Adipose tissue (tissue), 3 donors: ENCODE measurements around the gene LRIT2. TPM values are rescaled to one million over a fixed set of nuclear protein-coding genes. Genes with fewer than 3 reads are reported as not detected.
"Not testable (repeated sequence)": the region's sequence is repeated elsewhere in the genome, so short reads cannot be mapped to it uniquely, and the experiment has no call there.

Experiments
- H3K27ac ChIP-seq: one replicate; pipeline ENCODE4 v1.5.1; 2013; ENCODE audit warnings: low read depth, low read length
- WGBS, 3 donors: extraction: QIAGEN DNeasy Blood & Tissue Kit; methylation state at CpG; one replicate each; pipeline ENCODE4 v1.1.7; 2013; 5-methylcytosine and 5-hydroxymethylcytosine counted together
- polyA plus RNA-seq, 3 donors: library from polyadenylated mRNA; stranded (reverse); fragments of 200-250 nt; gene quantifications; one replicate each; pipeline ENCODE4 v1.2.3, GENCODE V29; 2013
- donor health status: healthy with polysubstance abuse.
- donor health status: Bipolar disorder and iron deficiency.
- donor health status: healthy.

The LRIT2 gene
- polyA plus RNA-seq, 3 donors = not detected

GRCh38 chr10:84173501-84173929 lies 51.8 kb downstream of the LRIT2 start, which contains the start of gene GPR15LG:
Gene GPR15LG, plus strand, starts transcription at chr10:84173801. Its CDS starts 51 bp downstream, at chr10:84173852.
- WGBS, 3 donors = 63 to 72% (median 68%) methylated on average over 2 of the region's 2 CpGs
- no peak within 1 kb of the TSS for H3K27ac ChIP-seq

- 81 to 90% (median 89%) methylated on average over 9 of the region's 9 CpGs for WGBS, 3 donors
- H3K27ac ChIP-seq = no peak overlapping the region
Measured at GRCh38 chr10:84172467-84173356, 52.6 kb downstream of the LRIT2 start.

- not testable (repeated sequence) for H3K27ac ChIP-seq
- 78 to 89% (median 82%) methylated on average over 18 to 20 of the region's 21 CpGs for WGBS, 3 donors
Measured at GRCh38 chr10:84171700-84172466, 53.5 kb downstream of the LRIT2 start.

- not testable (repeated sequence) for H3K27ac ChIP-seq
- 73 to 86% (median 80%) methylated on average over 2 of the region's 2 CpGs for WGBS, 3 donors
Measured at GRCh38 chr10:84171237-84171636, 54.1 kb downstream of the LRIT2 start.

Other genes starting within 250 kb of the LRIT2 start
- gene GHITM, start 86.0 kb downstream of the LRIT2 start, polyA plus RNA-seq = 100 to 1,000 TPM in 2 of 3 donors, 10 to 100 TPM in 1; 80.2 to 190 (median 163) TPM
- gene GPR15LG, start 51.7 kb downstream of the LRIT2 start, polyA plus RNA-seq = under 1 TPM in 1 of 3 donors, not detected in 2; 0.25 TPM
- gene CDHR1, start 31.0 kb downstream of the LRIT2 start, polyA plus RNA-seq = under 1 TPM; 0.06 to 0.15 (median 0.11) TPM
- gene LRIT1, start 16.0 kb upstream of the LRIT2 start, polyA plus RNA-seq = not detected
- gene RGR, start 19.5 kb upstream of the LRIT2 start, polyA plus RNA-seq = 1 to 10 TPM in 1 of 3 donors, under 1 TPM in 1, not detected in 1; 0.24 to 1.5 TPM
- gene CCSER2, start 103.0 kb upstream of the LRIT2 start, polyA plus RNA-seq = 10 to 100 TPM in 1 of 3 donors, 1 to 10 TPM in 2; 4.3 to 16.1 (median 9.2) TPM